IMR-90 (cell line): ENCODE results near the gene CD46. TPM values are rescaled to one million over a fixed set of nuclear protein-coding genes. Genes with fewer than 3 reads are reported as not detected.

Source experiments
- CEBPB ChIP-seq: IDR thresholded peaks from 2 replicates; pipeline ENCODE4 v1.6.1; 2012; ENCODE audit warnings: low read depth, low read length, improper control_type of control experiment
- POLR2A ChIP-seq: IDR thresholded peaks from 2 replicates; pipeline ENCODE4 v1.6.1; 2012; ENCODE audit warnings: mild to moderate bottlenecking, low read depth, low read length
- RCOR1 ChIP-seq: IDR thresholded peaks from 2 replicates; pipeline ENCODE4 v1.6.1; 2012; ENCODE audit warnings: mild to moderate bottlenecking, low read length, improper control_type of control experiment; ENCODE audit not compliant: insufficient replicate concordance
- SMC3 ChIP-seq: fragments of 150-350 bp; IDR thresholded peaks from 2 replicates; pipeline ENCODE4 v1.6.1; 2016; ENCODE audit warnings: low read depth, mild to moderate bottlenecking, antibody characterized with exemption, low read length, moderate library complexity
- polyA plus RNA-seq, 3 experiments: library from polyadenylated mRNA; depleted of rRNA; stranded (reverse); fragments of >200 nt; gene quantifications; 2 replicates each; pipeline ENCODE4 v1.2.3, GENCODE V29; 2012; ENCODE audit warnings: low replicate concordance in 1 of 3
- total RNA-seq: library from RNA; depleted of rRNA; stranded (reverse); fragments of >200 nt; gene quantifications from 2 replicates; pipeline ENCODE4 v1.2.3, GENCODE V29; 2012

The CD46 gene
- total and polyA plus RNA-seq, 2 of the 4 experiments (the other 2 are of a cell fraction), result 37.1 to 82.0 TPM

DNA sequence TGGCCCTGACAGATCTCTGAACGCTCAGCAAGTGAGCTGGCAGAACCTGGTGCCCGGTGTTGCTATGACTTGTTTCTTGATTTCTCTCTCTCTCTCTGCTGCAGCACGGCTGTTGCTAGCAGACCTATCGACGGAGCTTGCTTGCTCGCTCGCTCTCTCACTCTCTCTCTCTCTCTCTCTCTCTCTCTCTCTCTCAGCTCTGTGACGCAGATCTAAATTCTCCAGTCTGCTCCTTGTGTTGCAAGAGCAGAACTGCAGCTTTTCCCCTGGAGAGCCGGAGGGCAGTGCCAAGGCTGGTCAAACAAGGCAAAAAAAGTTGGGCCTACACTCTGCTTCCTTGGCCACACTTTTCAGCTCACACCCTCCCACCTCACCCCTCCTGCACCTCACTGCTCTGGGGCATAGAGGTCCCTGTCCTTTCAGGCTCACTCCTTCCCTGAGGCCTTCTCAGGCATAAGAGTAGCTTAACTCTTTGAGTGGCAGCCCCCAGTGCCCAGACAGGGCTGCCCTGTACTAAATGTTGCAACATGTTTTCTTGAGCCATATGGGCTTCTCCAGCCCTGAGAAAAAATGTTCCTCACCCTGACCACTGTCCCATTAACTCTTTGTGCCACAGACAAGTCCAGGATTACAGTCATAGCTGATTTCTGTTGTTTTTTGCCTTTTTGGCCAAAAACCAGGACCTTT lies 72.2 kb downstream of the CD46 start (continued):
- peak; percentile 31; the same call in 1 of the 2 replicates for TF ChIP-seq SMC3
- TF ChIP-seq RCOR1, result peak; percentile 77
- peak; percentile 91 for TF ChIP-seq CEBPB
- no peak for TF ChIP-seq POLR2A
